ENCODE data around the gene AUH. TPM values are rescaled to one million over a fixed set of nuclear protein-coding genes. Genes with fewer than 3 reads are reported as not detected.

Gene AUH
- total and polyA plus RNA-seq, 10 of the 15 experiments (the other 5 are each of a cell fraction or from before 2014, with no cell fraction given) = 1.7 to 7.3 (median 4.6) TPM

DNA sequence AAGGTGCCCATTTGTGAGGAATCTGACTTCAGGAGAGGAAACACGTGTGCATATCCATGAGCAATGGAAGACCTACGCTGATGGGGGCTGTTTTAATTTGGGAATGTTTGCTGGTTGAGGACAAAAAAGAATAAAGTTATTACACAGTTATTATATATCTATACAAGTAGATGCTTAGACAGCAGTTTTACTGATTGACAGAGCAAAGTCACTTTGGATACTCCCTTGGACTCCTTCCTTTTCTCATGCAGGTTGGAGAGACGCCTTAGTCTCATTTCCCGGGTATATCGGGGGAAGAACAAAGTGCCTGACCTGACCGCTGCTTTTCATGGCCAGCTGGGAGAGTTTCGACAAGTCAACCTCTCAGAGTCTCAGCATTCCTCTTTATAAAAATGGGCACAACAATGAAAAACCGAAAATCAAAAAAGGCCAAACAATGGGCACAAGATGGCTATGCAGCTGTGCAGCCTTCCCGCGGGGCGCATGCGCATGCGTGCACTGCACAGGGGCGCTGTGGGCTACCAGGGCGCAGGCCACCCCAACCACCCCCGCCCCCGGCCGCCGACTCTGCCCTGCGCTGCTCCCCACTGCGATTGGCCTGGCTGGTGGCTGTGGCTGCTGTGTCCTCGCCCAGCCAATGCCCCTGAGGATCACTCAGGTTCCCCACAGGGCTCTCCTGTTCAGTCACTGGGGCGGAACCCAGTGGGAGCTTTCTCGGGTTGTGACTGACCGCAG, 43.8 kb upstream of the AUH start (continued):
- no peak for TF ChIP-seq GATAD2B (conservative IDR thresholded peaks at IDR 0.05; ENCODE audit: low read depth)
- no peak for TF ChIP-seq IKZF2 (IDR thresholded peaks at IDR 0.05)

DNA sequence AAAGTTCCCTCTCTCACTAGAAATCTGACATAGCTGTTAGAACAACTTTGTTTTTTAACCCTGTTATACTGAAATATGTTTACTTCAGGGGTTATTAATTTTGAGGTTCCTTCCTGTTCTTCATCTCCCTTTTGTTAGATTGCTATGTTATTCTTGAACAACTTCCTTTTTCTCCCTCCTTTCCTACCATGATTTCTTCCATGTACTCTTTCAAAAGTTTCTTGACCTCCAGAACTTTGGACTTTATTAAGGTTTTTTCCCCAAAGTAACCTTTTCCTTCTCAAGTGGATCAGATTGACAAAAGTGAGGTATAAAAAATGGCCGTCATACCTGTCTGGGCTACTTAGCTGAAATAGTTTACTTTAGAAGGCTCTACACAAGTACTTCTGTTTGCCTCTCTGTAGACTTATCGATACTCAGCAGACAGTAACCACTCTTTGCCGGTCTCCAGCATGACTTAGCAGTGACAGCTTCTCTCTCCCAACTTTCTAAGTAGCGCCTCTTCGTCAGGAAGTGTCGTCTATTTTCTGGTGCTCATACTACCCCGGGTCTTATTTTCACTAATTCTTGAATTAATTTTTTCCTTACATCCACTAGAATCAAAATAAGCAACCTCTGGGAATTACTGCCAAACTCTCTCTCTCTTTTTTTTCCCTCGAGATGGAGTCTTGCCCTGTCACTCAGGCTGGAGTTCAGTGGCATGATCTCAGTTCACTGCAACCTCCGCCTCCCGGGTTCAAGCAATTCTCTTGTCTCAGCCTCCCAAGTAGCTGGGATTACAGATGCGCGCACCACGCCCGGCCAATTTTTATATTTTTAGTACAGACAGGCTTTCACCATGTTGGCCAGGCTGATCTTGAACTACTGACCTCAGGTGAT, 42.2 kb upstream of the AUH start:
- RAD21 ChIA-PET (ENCODE audit: unreplicated experiment) = no interaction called here
- CTCF ChIA-PET = no interaction called here
- H3K9me3 ChIP-seq (replicated peaks; ENCODE audit: control insufficient read depth, insufficient read depth, low read length) = no peaks in the 10 kb centered on the region
- BruUV-seq (replicated peaks) = no TSS peak
- no peaks in the 10 kb centered on the region for H4K20me1 ChIP-seq (ENCODE audit: control insufficient read depth, insufficient read depth)
- ATAC-seq (no peak), DNase-seq (ENCODE audit: low read depth, low spot score) (no peak), FAIRE-seq (no peak)
- H3K4me1 ChIP-seq (ENCODE audit: control insufficient read depth, insufficient read depth, low read length) = no peaks in the 10 kb centered on the region
- H3K79me2 ChIP-seq (ENCODE audit: control insufficient read depth, insufficient read depth, low read length) = no peaks in the 10 kb centered on the region
- 73% methylated on average over 14 of the region's 14 CpGs for WGBS (ENCODE audit: insufficient coverage, insufficient replicate concordance, low lambda C conversion rate, missing lambda C conversion rate)
- H3K27ac ChIP-seq (ENCODE audit: control insufficient read depth, insufficient read depth) = no peak overlapping the region
- no peak overlapping the region for H3K4me3 ChIP-seq
- H3K4me2 ChIP-seq (ENCODE audit: control insufficient read depth, insufficient read depth) = no peak overlapping the region
- peaks cover 0 to 3% of the 10 kb centered on the region in 2 experiments; a peak in 3 of 4 replicates for H3K27me3 ChIP-seq (replicated peaks in 1 of 2; ENCODE audit: control insufficient read depth in 2 of 2, insufficient read depth in 2 of 2, low read length in 1 of 2)
- no peak overlapping the region for H3K9ac ChIP-seq (ENCODE audit: control insufficient read depth, insufficient read depth, low read length)
- POLR2A ChIA-PET = no interaction called here
- intact Hi-C loops (cut with micrococcal nuclease; ENCODE audit: unreplicated experiment) = no loop called here
- SMC1A ChIA-PET (ENCODE audit: uncharacterized antibody, unreplicated experiment) = interaction anchor here (0.6 kb wide), 1 partner anchor 346 kb away, joined by 3 read pairs; no protein-coding TSS in a partner anchor
- in situ Hi-C loops (cut with MboI) = no loop called here
- no peaks in the 10 kb centered on the region for H3K36me3 ChIP-seq (ENCODE audit: control insufficient read depth in 2 of 2, insufficient read depth in 2 of 2, low read length in 1 of 2)
- no peak overlapping the region for H2AFZ ChIP-seq (ENCODE audit: control insufficient read depth, low read depth, low read length)
- TF ChIP-seq SRF (IDR thresholded peaks at IDR 0.05; ENCODE audit: low read depth in 2 of 2, low read length in 2 of 2) = no peak
- no peak for TF ChIP-seq NR2C2 (IDR thresholded peaks at IDR 0.05; ENCODE audit: borderline replicate concordance, control insufficient read depth, insufficient read length, low read depth)
- TF ChIP-seq, protein P1, sequence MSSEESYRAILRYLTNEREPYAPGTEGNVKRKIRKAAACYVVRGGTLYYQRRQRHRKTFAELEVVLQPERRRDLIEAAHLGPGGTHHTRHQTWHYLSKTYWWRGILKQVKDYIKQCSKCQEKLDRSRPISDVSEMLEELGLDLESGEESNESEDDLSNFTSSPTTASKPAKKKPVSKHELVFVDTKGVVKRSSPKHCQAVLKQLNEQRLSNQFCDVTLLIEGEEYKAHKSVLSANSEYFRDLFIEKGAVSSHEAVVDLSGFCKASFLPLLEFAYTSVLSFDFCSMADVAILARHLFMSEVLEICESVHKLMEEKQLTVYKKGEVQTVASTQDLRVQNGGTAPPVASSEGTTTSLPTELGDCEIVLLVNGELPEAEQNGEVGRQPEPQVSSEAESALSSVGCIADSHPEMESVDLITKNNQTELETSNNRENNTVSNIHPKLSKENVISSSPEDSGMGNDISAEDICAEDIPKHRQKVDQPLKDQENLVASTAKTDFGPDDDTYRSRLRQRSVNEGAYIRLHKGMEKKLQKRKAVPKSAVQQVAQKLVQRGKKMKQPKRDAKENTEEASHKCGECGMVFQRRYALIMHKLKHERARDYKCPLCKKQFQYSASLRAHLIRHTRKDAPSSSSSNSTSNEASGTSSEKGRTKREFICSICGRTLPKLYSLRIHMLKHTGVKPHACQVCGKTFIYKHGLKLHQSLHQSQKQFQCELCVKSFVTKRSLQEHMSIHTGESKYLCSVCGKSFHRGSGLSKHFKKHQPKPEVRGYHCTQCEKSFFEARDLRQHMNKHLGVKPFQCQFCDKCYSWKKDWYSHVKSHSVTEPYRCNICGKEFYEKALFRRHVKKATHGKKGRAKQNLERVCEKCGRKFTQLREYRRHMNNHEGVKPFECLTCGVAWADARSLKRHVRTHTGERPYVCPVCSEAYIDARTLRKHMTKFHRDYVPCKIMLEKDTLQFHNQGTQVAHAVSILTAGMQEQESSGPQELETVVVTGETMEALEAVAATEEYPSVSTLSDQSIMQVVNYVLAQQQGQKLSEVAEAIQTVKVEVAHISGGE (CRISPR knock-in tag; IDR thresholded peaks at IDR 0.05) = no peak
- TF ChIP-seq ZNF384 (IDR thresholded peaks at IDR 0.05; ENCODE audit: borderline replicate concordance, low read depth, low read length) = no peak
- no peak for TF ChIP-seq MLLT1 (IDR thresholded peaks at IDR 0.05)
- no peak for TF ChIP-seq PML (IDR thresholded peaks at IDR 0.05; ENCODE audit: low read length)
- no peak for TF ChIP-seq JUND (IDR thresholded peaks at IDR 0.05; ENCODE audit: low read depth, low read length)
- no peak for TF ChIP-seq ZZZ3 (IDR thresholded peaks at IDR 0.05; ENCODE audit: control insufficient read depth, insufficient read length, low read depth)
- TF ChIP-seq, protein P2, sequence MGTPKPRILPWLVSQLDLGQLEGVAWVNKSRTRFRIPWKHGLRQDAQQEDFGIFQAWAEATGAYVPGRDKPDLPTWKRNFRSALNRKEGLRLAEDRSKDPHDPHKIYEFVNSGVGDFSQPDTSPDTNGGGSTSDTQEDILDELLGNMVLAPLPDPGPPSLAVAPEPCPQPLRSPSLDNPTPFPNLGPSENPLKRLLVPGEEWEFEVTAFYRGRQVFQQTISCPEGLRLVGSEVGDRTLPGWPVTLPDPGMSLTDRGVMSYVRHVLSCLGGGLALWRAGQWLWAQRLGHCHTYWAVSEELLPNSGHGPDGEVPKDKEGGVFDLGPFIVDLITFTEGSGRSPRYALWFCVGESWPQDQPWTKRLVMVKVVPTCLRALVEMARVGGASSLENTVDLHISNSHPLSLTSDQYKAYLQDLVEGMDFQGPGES (IDR thresholded peaks at IDR 0.05) = no peak
- no peak for TF ChIP-seq FOS (IDR thresholded peaks at IDR 0.05; ENCODE audit: borderline replicate concordance, extremely low read depth, insufficient read length)
- TF ChIP-seq, protein P3, sequence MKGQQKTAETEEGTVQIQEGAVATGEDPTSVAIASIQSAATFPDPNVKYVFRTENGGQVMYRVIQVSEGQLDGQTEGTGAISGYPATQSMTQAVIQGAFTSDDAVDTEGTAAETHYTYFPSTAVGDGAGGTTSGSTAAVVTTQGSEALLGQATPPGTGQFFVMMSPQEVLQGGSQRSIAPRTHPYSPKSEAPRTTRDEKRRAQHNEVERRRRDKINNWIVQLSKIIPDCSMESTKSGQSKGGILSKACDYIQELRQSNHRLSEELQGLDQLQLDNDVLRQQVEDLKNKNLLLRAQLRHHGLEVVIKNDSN (IDR thresholded peaks at IDR 0.05; ENCODE audit: borderline replicate concordance, extremely low read length, insufficient read depth, low read depth, low read length) = no peak
